Right atrium auricular region (tissue), 2 donors: ENCODE measurements around the gene DNM3. TPM values are rescaled to one million over a fixed set of nuclear protein-coding genes. Genes with fewer than 3 reads are reported as not detected.

ENCODE experiments used
- DNase-seq: peaks from one replicate; pipeline ENCODE4 v3.0.0-alpha.2; 2019; ENCODE audit warnings: low spot score
- H3K27ac ChIP-seq, 2 donors: fragments of 200-600 bp; sonication (generic); 1 replicate in 1 of 2; 2 replicates in 1 of 2; pipeline ENCODE4 v1.5.1; 2016 to 2019
- H3K27me3 ChIP-seq, 2 donors: fragments of 200-600 bp; sonication (generic); one replicate each; pipeline versions ENCODE4 v1.5.1 to v1.6.0; 2017 to 2019
- H3K36me3 ChIP-seq: fragments of 200-600 bp; sonication (generic); one replicate; pipeline ENCODE4 v1.5.1; 2016
- H3K4me1 ChIP-seq, 2 donors: fragments of 200-600 bp; sonication (generic); one replicate each; pipeline versions ENCODE4 v1.5.1 to v1.6.0; 2017 to 2019
- H3K4me3 ChIP-seq, 2 donors: fragments of 200-600 bp; sonication (generic); 1 replicate in 1 of 2; 2 replicates in 1 of 2; pipeline ENCODE4 v1.5.1; 2017 to 2019; ENCODE audit warnings: mild to moderate bottlenecking in 1 of 2, moderate library complexity in 1 of 2
- H3K9me3 ChIP-seq, 2 donors: fragments of 200-600 bp; sonication (generic); one replicate each; pipeline ENCODE4 v1.5.1; 2019
- CTCF ChIP-seq, 2 donors: fragments of 200-600 bp; sonication (generic); IDR thresholded peaks; one replicate each; pipeline ENCODE4 v1.5.1; 2019; ENCODE audit warnings: antibody characterized with exemption in 2 of 2
- total RNA-seq, 2 donors: library from RNA; depleted of rRNA; stranded (reverse); fragments of >200 nt; gene quantifications; one replicate each; pipeline ENCODE4 v1.1.0, GENCODE V29; 2016

Gene DNM3
- total RNA-seq, 2 donors from 2014 or later: 1.0 to 1.6 TPM

- no peak overlapping the region for H3K4me3 ChIP-seq
- no peak for DNase-seq
- no peaks in the 10 kb centered on the region for H3K27me3 ChIP-seq
- TF ChIP-seq CTCF (IDR thresholded peaks at IDR 0.05): peak in 1 of 2 donors; percentile 21
- peaks cover 0 to 27% of the 10 kb centered on the region in 2 donors for H3K4me1 ChIP-seq
- no peaks in the 10 kb centered on the region for H3K36me3 ChIP-seq
- H3K9me3 ChIP-seq: no peaks in the 10 kb centered on the region
- no peak overlapping the region for H3K27ac ChIP-seq
Measured at GRCh38 chr1:172401892-172402291, 560.6 kb downstream of the DNM3 start.

GRCh38 chr1:172402878-172403569 is 561.7 kb downstream of the DNM3 start:
- no peaks in the 10 kb centered on the region for H3K36me3 ChIP-seq
- no peak for DNase-seq
- no peak for TF ChIP-seq CTCF (IDR thresholded peaks at IDR 0.05)
- H3K27me3 ChIP-seq: no peaks in the 10 kb centered on the region
- H3K4me3 ChIP-seq: no peak overlapping the region
- peaks cover 0 to 23% of the 10 kb centered on the region in 2 donors for H3K4me1 ChIP-seq
- no peaks in the 10 kb centered on the region for H3K9me3 ChIP-seq
- H3K27ac ChIP-seq: no peak overlapping the region

- Histone ChIP-seq H3K36me3 (no peaks in the 10 kb centered on the region), H3K27ac (no peak overlapping the region), H3K4me3 (no peak overlapping the region), H3K9me3 (no peaks in the 10 kb centered on the region), H3K27me3 (no peaks in the 10 kb centered on the region), H3K4me1 (peaks cover 0 to 12% of the 10 kb centered on the region in 2 donors)
- no peak for DNase-seq
- TF ChIP-seq CTCF (IDR thresholded peaks at IDR 0.05): no peak
Measured at GRCh38 chr1:172404121-172404520, 562.8 kb downstream of the DNM3 start.

GRCh38 chr1:172405912-172406311 is 564.6 kb downstream of the DNM3 start:
- Histone ChIP-seq H3K27ac (no peak overlapping the region), H3K9me3 (no peaks in the 10 kb centered on the region), H3K4me1 (peaks cover 0 to 3% of the 10 kb centered on the region in 2 donors), H3K27me3 (no peaks in the 10 kb centered on the region), H3K4me3 (no peak overlapping the region), H3K36me3 (no peaks in the 10 kb centered on the region)
- TF ChIP-seq CTCF (IDR thresholded peaks at IDR 0.05): no peak
- no peak for DNase-seq

GRCh38 chr1:172406968-172407367 is 565.7 kb downstream of the DNM3 start:
- Histone ChIP-seq H3K4me3 (no peak overlapping the region), H3K27me3 (no peaks in the 10 kb centered on the region), H3K36me3 (no peaks in the 10 kb centered on the region), H3K4me1 (peaks cover 0 to 3% of the 10 kb centered on the region in 2 donors), H3K27ac (no peak overlapping the region), H3K9me3 (no peaks in the 10 kb centered on the region)
- TF ChIP-seq CTCF (IDR thresholded peaks at IDR 0.05): no peak
- DNase-seq: no peak

- H3K4me3 ChIP-seq: no peak overlapping the region
- no peaks in the 10 kb centered on the region for H3K4me1 ChIP-seq
- TF ChIP-seq CTCF (IDR thresholded peaks at IDR 0.05): no peak
- no peaks in the 10 kb centered on the region for H3K27me3 ChIP-seq
- no peaks in the 10 kb centered on the region for H3K9me3 ChIP-seq
- no peak for DNase-seq
- no peak overlapping the region for H3K27ac ChIP-seq
- no peaks in the 10 kb centered on the region for H3K36me3 ChIP-seq
Measured at GRCh38 chr1:172408958-172409357, 567.7 kb downstream of the DNM3 start.
